Tibial nerve (tissue), 4 donors: Measurements from ENCODE around the gene KRTAP4-7. TPM values are rescaled to one million over a fixed set of nuclear protein-coding genes. Genes with fewer than 3 reads are reported as not detected.
"Not testable (repeated sequence)": the region's sequence is repeated elsewhere in the genome, so short reads cannot be mapped to it uniquely, and the experiment has no call there.

Experiments used
- DNase-seq, 2 donors: peaks; one replicate each; pipeline ENCODE4 v3.0.0-alpha.2; 2019; ENCODE audit warnings: low spot score in 2 of 2
- H3K27ac ChIP-seq, 4 donors: fragments of 200-600 bp; sonication (generic) in 3 of 4; one replicate each; pipeline ENCODE4 v1.5.1; 2017 to 2019; ENCODE audit warnings: mild to moderate bottlenecking in 1 of 4
- H3K27me3 ChIP-seq, 2 donors: fragments of 200-600 bp; sonication (generic) in 1 of 2; one replicate each; pipeline versions ENCODE4 v1.5.1 to v1.6.0; 2017 to 2019
- H3K36me3 ChIP-seq, 3 donors: fragments of 200-600 bp; sonication (generic); one replicate each; pipeline ENCODE4 v1.5.1; 2018 to 2019
- H3K4me1 ChIP-seq, 4 donors: fragments of 200-600 bp; sonication (generic) in 3 of 4; one replicate each; pipeline ENCODE4 v1.5.1; 2017 to 2019
- H3K4me3 ChIP-seq, 4 donors: fragments of 200-600 bp; sonication (generic) in 3 of 4; one replicate each; pipeline ENCODE4 v1.5.1; 2017 to 2019; ENCODE audit warnings: mild to moderate bottlenecking in 1 of 4, moderate library complexity in 1 of 4
- H3K9me3 ChIP-seq, 4 donors: fragments of 200-600 bp; sonication (generic) in 3 of 4; one replicate each; pipeline ENCODE4 v1.5.1; 2017 to 2019
- CTCF ChIP-seq, 5 experiments: fragments of 200-600 bp in 3 of 5; fragments of 450-650 bp in 2 of 5; sonication (generic) in 3 of 5; IDR thresholded peaks; one replicate each; pipeline ENCODE4 v1.5.1; 2016 to 2019; ENCODE audit warnings: antibody characterized with exemption in 5 of 5, mild to moderate bottlenecking in 3 of 5, moderate library complexity in 2 of 5
- EP300 ChIP-seq, 2 donors: sonication (generic); formaldehyde crosslinking; IDR thresholded peaks; one replicate each; pipeline ENCODE4 v1.6.1; 2017; ENCODE audit warnings: antibody characterized with exemption in 2 of 2, mild to moderate bottlenecking in 1 of 2
- POLR2A ChIP-seq, 2 donors: fragments of 450-650 bp; IDR thresholded peaks; one replicate each; pipeline ENCODE4 v1.6.1; 2017; ENCODE audit warnings: antibody characterized with exemption in 2 of 2, mild to moderate bottlenecking in 2 of 2, moderate library complexity in 2 of 2
- WGBS, 2 donors: methylation state at CpG; one replicate each; pipeline ENCODE4 v1.1.5; 2018; 5-methylcytosine and 5-hydroxymethylcytosine counted together
- total RNA-seq, 4 donors: library from RNA; depleted of rRNA; stranded (reverse); fragments of >200 nt; gene quantifications; one replicate each; pipeline ENCODE4 v1.1.0, GENCODE V29; 2016

KRTAP4-7 gene
- total RNA-seq, 4 donors from 2014 or later = not detected

DNA sequence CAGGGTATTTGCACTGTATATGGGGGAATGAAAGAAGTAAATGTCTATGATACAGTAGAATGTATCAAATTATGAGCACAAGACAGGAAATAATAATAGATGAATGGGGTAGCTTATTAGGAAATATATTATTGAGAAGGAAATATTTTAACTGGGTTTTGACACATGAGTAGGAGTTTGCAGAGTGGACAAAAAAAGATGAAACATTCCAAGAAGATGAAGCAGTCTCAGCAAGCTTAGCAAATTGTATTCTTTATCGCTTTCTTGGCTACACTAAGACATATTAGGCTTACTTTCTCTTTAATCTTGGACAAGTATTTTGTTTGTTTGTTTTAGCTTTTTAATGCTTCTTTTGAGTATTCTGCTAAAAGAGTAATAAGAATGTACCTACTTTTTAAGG lies 19.9 kb downstream of the KRTAP4-7 start:
- no peaks in the 10 kb centered on the region for H3K36me3 ChIP-seq
- DNase-seq = no peak
- WGBS, 2 donors = 84 to 88% methylated on average over 1 of the region's 1 CpG
- no peak overlapping the region for H3K4me3 ChIP-seq
- H3K27me3 ChIP-seq = no peaks in the 10 kb centered on the region
- H3K27ac ChIP-seq = no peak overlapping the region
- no peaks in the 10 kb centered on the region for H3K4me1 ChIP-seq
- H3K9me3 ChIP-seq = no peaks in the 10 kb centered on the region
- TF ChIP-seq EP300 (IDR thresholded peaks at IDR 0.05) (no peak), CTCF (IDR thresholded peaks at IDR 0.05) (no peak), POLR2A (IDR thresholded peaks at IDR 0.05) (no peak)

DNA sequence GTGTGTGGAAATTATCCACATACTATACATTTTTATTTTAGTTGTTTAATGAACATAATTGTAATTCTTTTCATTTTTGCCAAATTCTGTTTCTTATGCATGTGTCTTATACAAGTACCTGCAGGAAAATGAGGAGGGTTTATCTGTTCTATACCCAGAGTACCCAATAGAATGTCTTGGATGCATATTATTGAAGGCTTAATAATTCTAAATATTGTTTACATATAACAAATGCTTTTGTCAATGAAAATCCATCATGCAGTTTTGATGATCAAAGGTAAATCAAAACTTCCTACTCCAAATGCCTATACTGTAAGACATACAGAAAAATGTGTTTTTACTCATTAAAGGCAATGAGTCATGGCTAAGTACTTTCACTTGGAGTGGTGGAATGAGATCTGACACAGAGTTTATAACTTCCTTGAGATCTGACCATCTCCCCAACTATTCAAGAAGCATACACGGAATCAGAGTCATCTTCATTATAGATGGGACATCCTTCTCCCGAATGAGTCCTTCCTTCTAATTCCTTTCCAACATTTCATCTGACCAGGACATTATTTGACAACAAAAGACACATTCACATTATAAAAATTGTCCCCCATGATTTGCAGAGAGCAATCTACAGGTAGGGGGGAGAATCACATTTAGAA lies 20.6 kb downstream of the KRTAP4-7 start:
- H3K4me3 ChIP-seq, H3K27me3 ChIP-seq, H3K36me3 ChIP-seq, H3K4me1 ChIP-seq, H3K9me3 ChIP-seq, H3K27ac ChIP-seq, DNase-seq: not testable (repeated sequence)
- 60 to 76% methylated on average over 2 of the region's 2 CpGs for WGBS, 2 donors

- H3K27me3 ChIP-seq, DNase-seq, H3K36me3 ChIP-seq, H3K4me1 ChIP-seq, H3K9me3 ChIP-seq, H3K4me3 ChIP-seq, H3K27ac ChIP-seq: not testable (repeated sequence)
- WGBS, 2 donors = 62 to 69% methylated on average over 9 of the region's 10 CpGs
Observed at GRCh38 chr17:41105347-41105746, 21.4 kb downstream of the KRTAP4-7 start, which contains the start of gene KRTAP4-9. Gene KRTAP4-9, plus strand, starts transcription at chr17:41105389. Its CDS starts 0 bp downstream, at chr17:41105389.

- 50 to 59% methylated on average over 1 of the region's 1 CpG for WGBS, 2 donors
- Histone ChIP-seq H3K27ac (no peak overlapping the region), H3K27me3 (no peaks in the 10 kb centered on the region), H3K36me3 (no peaks in the 10 kb centered on the region), H3K9me3 (no peaks in the 10 kb centered on the region), H3K4me3 (no peak overlapping the region), H3K4me1 (no peaks in the 10 kb centered on the region)
- DNase-seq = no peak
- TF ChIP-seq CTCF (IDR thresholded peaks at IDR 0.05) (no peak), POLR2A (IDR thresholded peaks at IDR 0.05) (no peak), EP300 (IDR thresholded peaks at IDR 0.05) (no peak)
Observed at GRCh38 chr17:41107941-41108450, 24.0 kb downstream of the KRTAP4-7 start.

GRCh38 chr17:41108728-41109386 lies 24.9 kb downstream of the KRTAP4-7 start:
- H3K27ac ChIP-seq, DNase-seq, H3K9me3 ChIP-seq, H3K27me3 ChIP-seq, H3K36me3 ChIP-seq, H3K4me3 ChIP-seq, H3K4me1 ChIP-seq: not testable (repeated sequence)
- 0 to 23% methylated on average over 1 of the region's 1 CpG for WGBS, 2 donors

DNA sequence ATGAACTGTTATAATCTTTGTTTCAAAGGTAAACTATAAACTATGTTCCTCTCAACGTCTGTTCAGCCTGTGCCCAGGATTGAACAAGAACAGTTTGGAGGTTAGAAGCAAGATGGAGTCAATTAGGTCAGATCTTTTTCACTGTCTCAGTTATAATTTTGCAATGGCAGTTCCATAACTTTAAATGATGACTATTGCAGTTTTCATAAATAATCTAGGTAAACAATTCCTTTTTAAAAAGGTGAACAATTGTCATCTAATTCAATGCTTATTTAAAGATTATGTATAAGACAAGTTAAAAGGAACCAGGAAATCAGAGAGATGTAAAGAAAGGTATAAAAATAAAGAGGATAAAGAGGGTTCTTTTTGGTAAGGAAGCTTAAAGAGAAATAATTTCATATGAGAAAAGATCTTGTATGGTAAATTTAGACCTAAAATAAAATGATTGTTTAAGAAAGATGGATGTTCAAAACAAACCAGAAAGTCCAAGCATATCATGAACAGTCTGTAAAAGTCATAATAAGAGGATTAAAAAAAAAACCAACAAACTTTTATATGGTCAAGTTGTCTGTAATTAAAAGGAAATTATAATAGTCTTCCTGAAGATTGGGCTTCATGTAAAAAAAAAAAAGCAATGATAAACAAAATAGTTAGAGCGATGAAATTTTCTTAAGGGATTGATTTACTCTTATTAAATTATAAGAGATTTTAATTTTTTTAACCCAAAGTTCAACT lies 27.4 kb downstream of the KRTAP4-7 start:
- 76 to 85% methylated on average over 2 of the region's 2 CpGs for WGBS, 2 donors
- no peak for TF ChIP-seq EP300 (IDR thresholded peaks at IDR 0.05)
- TF ChIP-seq POLR2A (IDR thresholded peaks at IDR 0.05) = no peak
- TF ChIP-seq CTCF (IDR thresholded peaks at IDR 0.05) = no peak

More for the DNA sequence above, 27.4 kb downstream of the KRTAP4-7 start:
- H3K9me3 ChIP-seq = no peaks in the 10 kb centered on the region
- H3K27me3 ChIP-seq = no peaks in the 10 kb centered on the region
- H3K4me3 ChIP-seq = no peak overlapping the region
- no peaks in the 10 kb centered on the region for H3K36me3 ChIP-seq
- H3K4me1 ChIP-seq = no peaks in the 10 kb centered on the region
- DNase-seq = no peak
- no peak overlapping the region for H3K27ac ChIP-seq
